ENCODE measurements around the gene SLC22A23. TPM values are rescaled to one million over a fixed set of nuclear protein-coding genes. Genes with fewer than 3 reads are reported as not detected.
A peak's percentile ranks its signal among the peaks of the same experiment; 100 is the strongest.

Gene SLC22A23
- total and polyA plus RNA-seq, 12 donors = 2.3 to 18.5 (median 5.3) TPM

DNA sequence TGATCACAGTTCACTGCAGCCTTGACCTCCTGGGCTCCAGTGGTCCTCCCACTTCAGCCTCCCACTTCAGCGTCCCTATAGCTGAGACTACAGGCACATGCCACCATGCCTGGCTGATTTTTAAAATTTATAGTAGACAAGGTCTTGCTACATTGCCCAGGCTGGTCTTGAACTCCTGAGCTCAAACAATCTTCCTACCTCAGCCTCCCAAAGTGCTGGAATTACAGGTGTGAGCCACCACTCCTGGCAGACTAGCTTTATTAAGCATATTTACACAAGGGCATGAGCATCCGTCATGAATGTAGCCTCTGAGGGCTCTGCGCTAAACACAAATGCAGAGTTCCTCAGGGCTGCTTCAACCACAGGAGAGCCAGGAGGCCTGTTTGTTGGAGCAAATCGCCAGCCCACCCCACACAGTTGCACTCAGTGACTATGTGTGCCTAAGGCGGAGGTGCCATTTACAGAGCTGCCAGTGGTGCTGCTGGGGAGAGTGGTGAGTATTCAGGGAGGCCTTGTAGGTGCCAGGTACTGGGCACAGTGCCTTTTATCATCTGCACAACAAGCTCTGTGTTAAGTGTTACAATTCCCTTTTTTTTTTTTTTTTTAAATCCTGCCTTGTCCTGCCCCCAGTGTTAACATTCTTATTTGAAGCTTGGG is 119.9 kb downstream of the SLC22A23 start:
- no peak overlapping the region for H3K27ac ChIP-seq

DNA sequence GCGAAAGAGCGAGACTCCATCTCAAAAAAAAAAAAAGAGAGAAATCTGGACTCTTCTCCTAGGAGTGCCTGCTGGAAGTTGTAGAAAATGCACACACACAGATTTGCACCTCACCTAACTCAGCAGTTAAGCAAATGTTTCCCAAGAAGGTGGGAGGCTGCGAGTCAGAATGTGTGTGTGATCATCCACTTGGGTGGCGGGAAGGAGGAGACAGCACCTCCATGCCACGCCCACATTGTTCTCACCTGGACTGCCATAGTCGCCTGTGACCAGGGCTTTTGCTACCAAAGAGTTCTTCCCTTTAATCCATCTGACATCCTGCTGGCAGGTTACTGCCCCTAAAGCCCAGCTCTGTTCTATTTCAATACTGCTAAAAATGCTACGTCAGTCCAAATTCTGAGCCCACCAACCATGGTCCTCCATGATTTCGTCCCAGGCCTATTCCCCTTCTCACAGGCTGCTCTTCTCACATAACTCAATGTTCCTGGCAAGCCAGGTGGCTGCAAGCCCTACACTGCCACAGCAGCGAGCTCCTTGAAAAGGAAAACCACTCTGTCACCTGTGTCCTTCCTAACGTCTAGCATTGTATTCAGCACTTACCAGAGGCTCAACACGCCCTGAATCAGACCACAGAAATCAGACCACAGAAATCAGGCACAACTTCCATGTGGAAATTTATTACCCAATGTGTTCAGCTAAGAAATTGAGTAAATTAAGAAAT is 120.6 kb downstream of the SLC22A23 start:
- DNase-seq = no peak
- intact Hi-C loops (cut with DNase I) = no loop called here
- H3K27me3 ChIP-seq = no peaks in the 10 kb centered on the region
- no peak overlapping the region for H3K27ac ChIP-seq
- WGBS, 4 donors = 87 to 94% (median 89%) methylated on average over 11 of the region's 11 CpGs
- no peaks in the 10 kb centered on the region for H3K9me3 ChIP-seq (replicated peaks in 1 of 3)
- TF ChIP-seq POLR2A (IDR thresholded peaks at IDR 0.05) = no peak
- TF ChIP-seq, protein P1, sequence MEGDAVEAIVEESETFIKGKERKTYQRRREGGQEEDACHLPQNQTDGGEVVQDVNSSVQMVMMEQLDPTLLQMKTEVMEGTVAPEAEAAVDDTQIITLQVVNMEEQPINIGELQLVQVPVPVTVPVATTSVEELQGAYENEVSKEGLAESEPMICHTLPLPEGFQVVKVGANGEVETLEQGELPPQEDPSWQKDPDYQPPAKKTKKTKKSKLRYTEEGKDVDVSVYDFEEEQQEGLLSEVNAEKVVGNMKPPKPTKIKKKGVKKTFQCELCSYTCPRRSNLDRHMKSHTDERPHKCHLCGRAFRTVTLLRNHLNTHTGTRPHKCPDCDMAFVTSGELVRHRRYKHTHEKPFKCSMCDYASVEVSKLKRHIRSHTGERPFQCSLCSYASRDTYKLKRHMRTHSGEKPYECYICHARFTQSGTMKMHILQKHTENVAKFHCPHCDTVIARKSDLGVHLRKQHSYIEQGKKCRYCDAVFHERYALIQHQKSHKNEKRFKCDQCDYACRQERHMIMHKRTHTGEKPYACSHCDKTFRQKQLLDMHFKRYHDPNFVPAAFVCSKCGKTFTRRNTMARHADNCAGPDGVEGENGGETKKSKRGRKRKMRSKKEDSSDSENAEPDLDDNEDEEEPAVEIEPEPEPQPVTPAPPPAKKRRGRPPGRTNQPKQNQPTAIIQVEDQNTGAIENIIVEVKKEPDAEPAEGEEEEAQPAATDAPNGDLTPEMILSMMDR (IDR thresholded peaks at IDR 0.05) = no peak
- H3K4me1 ChIP-seq (replicated peaks in 1 of 2) = peaks cover 15 to 48% of the 10 kb centered on the region in 2 donors
- no peaks in the 10 kb centered on the region for H3K36me3 ChIP-seq (replicated peaks in 1 of 2)
- no peak overlapping the region for H3K4me3 ChIP-seq

More for the DNA sequence above, 119.9 kb downstream of the SLC22A23 start:
- no peaks in the 10 kb centered on the region for H3K27me3 ChIP-seq
- intact Hi-C loops (cut with DNase I) = no loop called here
- WGBS, 4 donors = 86 to 99% (median 96%) methylated on average over 3 to 5 of the region's 5 CpGs
- DNase-seq = no peak
- H3K4me1 ChIP-seq (replicated peaks in 1 of 2) = peaks cover 15 to 50% of the 10 kb centered on the region in 2 donors
- no peak for TF ChIP-seq POLR2A (IDR thresholded peaks at IDR 0.05)
- TF ChIP-seq, protein P1 (IDR thresholded peaks at IDR 0.05) = no peak
- no peaks in the 10 kb centered on the region for H3K36me3 ChIP-seq (replicated peaks in 1 of 2)
- H3K4me3 ChIP-seq = no peak overlapping the region
- no peaks in the 10 kb centered on the region for H3K9me3 ChIP-seq (replicated peaks in 1 of 3)

DNA sequence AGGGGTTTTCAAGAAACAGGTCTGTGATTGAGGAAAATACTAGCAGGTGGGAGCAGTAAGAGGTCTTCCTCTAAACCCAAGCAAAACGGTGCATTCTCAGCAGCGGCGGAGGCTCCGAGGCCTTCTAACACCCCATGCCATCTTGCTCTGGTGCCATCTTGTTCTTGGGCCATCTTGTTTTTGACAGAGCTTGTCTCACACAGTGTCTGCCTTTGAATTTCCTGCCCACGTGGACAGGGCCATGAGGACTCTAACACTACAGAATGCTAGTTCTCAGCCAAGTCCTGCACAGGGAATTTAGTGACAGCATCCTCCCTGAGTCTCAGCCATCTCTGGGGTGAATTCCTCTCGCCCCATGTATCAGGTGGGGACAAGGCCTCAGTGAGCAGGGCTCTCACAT is 121.7 kb downstream of the SLC22A23 start:
- Histone ChIP-seq H3K27ac (no peak overlapping the region), H3K27me3 (no peaks in the 10 kb centered on the region), H3K9me3 (replicated peaks in 1 of 3) (no peaks in the 10 kb centered on the region), H3K36me3 (replicated peaks in 1 of 2) (no peaks in the 10 kb centered on the region), H3K4me1 (replicated peaks in 1 of 2) (peaks cover 15 to 37% of the 10 kb centered on the region in 2 donors), H3K4me3 (no peak overlapping the region)
- DNase-seq = no peak
- intact Hi-C loops (cut with DNase I) = no loop called here
- 88 to 95% (median 93%) methylated on average over 2 to 6 of the region's 6 CpGs for WGBS, 4 donors
- TF ChIP-seq, protein P1 (IDR thresholded peaks at IDR 0.05) = no peak
- TF ChIP-seq POLR2A (IDR thresholded peaks at IDR 0.05) = no peak

DNA sequence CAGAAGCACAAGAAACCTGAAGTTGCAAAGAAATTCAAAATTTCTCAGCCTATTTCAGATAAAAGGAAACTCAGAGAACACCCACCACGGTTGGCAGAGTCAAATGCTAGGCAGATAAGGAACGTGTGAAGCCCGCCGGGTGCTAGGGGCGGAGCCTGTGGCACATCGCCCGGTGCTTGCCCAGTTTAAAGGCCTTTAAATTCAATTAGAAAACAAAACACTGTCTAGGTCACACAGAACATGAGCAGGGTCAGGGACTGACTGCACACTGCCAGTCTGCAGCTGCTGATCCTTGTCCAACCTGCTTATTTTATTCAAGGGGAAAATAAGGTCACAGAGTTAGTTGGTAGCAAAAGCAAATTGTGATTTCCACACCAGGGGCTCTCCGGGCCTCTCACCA is 122.3 kb downstream of the SLC22A23 start:
- DNase-seq = peak; percentile 51 to 85 (median 69)
- H3K9me3 ChIP-seq (replicated peaks in 1 of 3) = no peaks in the 10 kb centered on the region
- intact Hi-C loops (cut with DNase I) = no loop called here
- no peak overlapping the region for H3K4me3 ChIP-seq
- H3K27me3 ChIP-seq = no peaks in the 10 kb centered on the region
- no peaks in the 10 kb centered on the region for H3K36me3 ChIP-seq (replicated peaks in 1 of 2)
- peak overlapping the region in 1 of 5 donors; percentile 18 for H3K27ac ChIP-seq
- TF ChIP-seq, protein P1 (IDR thresholded peaks at IDR 0.05) = no peak
- no peak for TF ChIP-seq POLR2A (IDR thresholded peaks at IDR 0.05)
- H3K4me1 ChIP-seq (replicated peaks in 1 of 2) = peaks cover 15 to 32% of the 10 kb centered on the region in 2 donors
- WGBS, 4 donors = 18 to 31% (median 27%) methylated on average over 7 to 8 of the region's 8 CpGs

All from adrenal gland (tissue), 12 donors.